Trophoblast cell (in vitro differentiated cells and primary cell): ENCODE measurements around the gene COL5A1.

Experiments used
- DNase-seq, 2 donors: peaks; one replicate each; pipeline ENCODE4 v3.0.0-alpha.2; 2016
- H2AFZ ChIP-seq: 2 replicates; pipeline ENCODE4 v1.6.1; 2013; ENCODE audit warnings: low read length, moderate library complexity, mild to moderate bottlenecking; ENCODE audit not compliant: insufficient read depth, poor library complexity
- H2AK5ac ChIP-seq: 2 replicates; pipeline ENCODE4 v1.6.1; 2013; ENCODE audit warnings: mild to moderate bottlenecking, low read length
- H2BK120ac ChIP-seq: 2 replicates; pipeline ENCODE4 v1.6.1; 2013; ENCODE audit warnings: low read length, mild to moderate bottlenecking, moderate library complexity; ENCODE audit not compliant: insufficient read depth, poor library complexity
- H2BK12ac ChIP-seq: 2 replicates; pipeline ENCODE4 v1.6.1; 2013; ENCODE audit warnings: mild to moderate bottlenecking, low read length, moderate library complexity
- H2BK5ac ChIP-seq: 2 replicates; pipeline ENCODE4 v1.6.1; 2013; ENCODE audit warnings: low read length, low read depth, moderate library complexity, mild to moderate bottlenecking; ENCODE audit not compliant: poor library complexity
- H3K14ac ChIP-seq: 2 replicates; pipeline ENCODE4 v1.6.1; 2013; ENCODE audit warnings: mild to moderate bottlenecking, low read length
- H3K18ac ChIP-seq: 2 replicates; pipeline ENCODE4 v1.6.1; 2013; ENCODE audit warnings: mild to moderate bottlenecking, low read length
- H3K23ac ChIP-seq: 2 replicates; pipeline ENCODE4 v1.6.1; 2013; ENCODE audit warnings: low read length
- H3K27ac ChIP-seq: 2 replicates; pipeline ENCODE4 v1.5.1; 2013; ENCODE audit warnings: low read depth, mild to moderate bottlenecking, inconsistent platforms, low read length, moderate library complexity
- H3K27me3 ChIP-seq: 2 replicates; pipeline ENCODE4 v1.6.1; 2013; ENCODE audit warnings: inconsistent platforms, mild to moderate bottlenecking, low read length, moderate library complexity; ENCODE audit not compliant: insufficient read depth
- H3K36me3 ChIP-seq, 2 experiments: 1 replicate in 1 of 2; 2 replicates in 1 of 2; pipeline ENCODE4 v1.6.1; 2013; ENCODE audit warnings: low read length in 2 of 2, mild to moderate bottlenecking in 2 of 2, moderate library complexity in 1 of 2; ENCODE audit not compliant: insufficient read depth in 2 of 2, control insufficient read depth in 1 of 2
- H3K4ac ChIP-seq: 2 replicates; pipeline ENCODE4 v1.6.1; 2013; ENCODE audit warnings: low read depth, mild to moderate bottlenecking, low read length, moderate library complexity
- H3K4me1 ChIP-seq, 2 experiments: 1 replicate in 1 of 2; 2 replicates in 1 of 2; pipeline ENCODE4 v1.6.1; 2013; ENCODE audit warnings: low read length in 2 of 2, mild to moderate bottlenecking in 2 of 2, moderate library complexity in 1 of 2; ENCODE audit not compliant: insufficient read depth in 2 of 2, control insufficient read depth in 1 of 2
- H3K4me2 ChIP-seq: 2 replicates; pipeline ENCODE4 v1.6.1; 2013; ENCODE audit warnings: inconsistent platforms, mild to moderate bottlenecking, low read length, moderate library complexity
- H3K4me3 ChIP-seq: 2 replicates; pipeline ENCODE4 v1.5.1; 2013; ENCODE audit warnings: mild to moderate bottlenecking, low read depth, low read length, inconsistent platforms
- H3K79me1 ChIP-seq: one replicate; pipeline ENCODE4 v1.6.1; 2013; ENCODE audit warnings: low read length
- H3K79me2 ChIP-seq: 2 replicates; pipeline ENCODE4 v1.6.1; 2013; ENCODE audit warnings: low read length, mild to moderate bottlenecking; ENCODE audit not compliant: control insufficient read depth, insufficient read depth, poor library complexity
- H3K9ac ChIP-seq: 2 replicates; pipeline ENCODE4 v1.6.1; 2013; ENCODE audit warnings: mild to moderate bottlenecking, low read length
- H3K9me3 ChIP-seq: 2 replicates; pipeline ENCODE4 v1.6.1; 2013; ENCODE audit warnings: low read depth, mild to moderate bottlenecking, control low read depth, inconsistent platforms, low read length; ENCODE audit not compliant: insufficient read depth
- H4K12ac ChIP-seq: 2 replicates; pipeline ENCODE4 v1.6.1; 2013; ENCODE audit warnings: low read depth, mild to moderate bottlenecking, low read length, moderate library complexity
- H4K8ac ChIP-seq: 2 replicates; pipeline ENCODE4 v1.6.1; 2013; ENCODE audit warnings: low read depth, mild to moderate bottlenecking, low read length, moderate library complexity
- H4K91ac ChIP-seq: one replicate; pipeline ENCODE4 v1.6.1; 2013; ENCODE audit warnings: low read depth, mild to moderate bottlenecking, low read length, moderate library complexity
- WGBS: extraction: QIAGEN DNeasy Blood & Tissue Kit; methylation state at CpG from one replicate; pipeline ENCODE4 v1.1.7; 2013; ENCODE audit warnings: missing lambda C conversion rate; ENCODE audit not compliant: insufficient read length, insufficient coverage; ENCODE audit errors: extremely low coverage; 5-methylcytosine and 5-hydroxymethylcytosine counted together

COL5A1 gene

GRCh38 chr9:134870301-134870694 is 228.7 kb downstream of the COL5A1 start:
- Histone ChIP-seq H3K4me2 (no peak overlapping the region), H3K18ac (no peak overlapping the region), H4K91ac (no peak overlapping the region), H3K9me3 (peaks cover 7% of the 10 kb centered on the region), H2AFZ (no peak overlapping the region), H3K4ac (no peak overlapping the region), H3K4me1 (no peaks in the 10 kb centered on the region), H3K27ac (no peak overlapping the region), H4K12ac (no peak overlapping the region), H3K79me2 (no peaks in the 10 kb centered on the region), H3K4me3 (no peak overlapping the region), H2AK5ac (no peak overlapping the region), H3K9ac (no peak overlapping the region), H2BK12ac (no peak overlapping the region), H3K36me3 (no peaks in the 10 kb centered on the region), H4K8ac (no peak overlapping the region), H2BK5ac (no peak overlapping the region), H2BK120ac (no peak overlapping the region), H3K14ac (no peak overlapping the region), H3K27me3 (no peaks in the 10 kb centered on the region), H3K23ac (no peak overlapping the region), H3K79me1 (no peaks in the 10 kb centered on the region)
- DNase-seq, result no peak
- WGBS, result no CpG with 5 or more reads among the region's 11 CpGs

GRCh38 chr9:134870746-134871662 is 229.4 kb downstream of the COL5A1 start:
- Histone ChIP-seq H3K9ac (no peak overlapping the region), H4K8ac (no peak overlapping the region), H2AFZ (no peak overlapping the region), H4K12ac (no peak overlapping the region), H3K4me1 (no peaks in the 10 kb centered on the region), H3K18ac (no peak overlapping the region), H2AK5ac (no peak overlapping the region), H3K23ac (no peak overlapping the region), H2BK12ac (no peak overlapping the region), H3K27ac (no peak overlapping the region), H3K27me3 (no peaks in the 10 kb centered on the region), H3K4me2 (no peak overlapping the region), H2BK120ac (no peak overlapping the region), H3K79me1 (no peaks in the 10 kb centered on the region), H3K9me3 (peaks cover 7% of the 10 kb centered on the region), H3K79me2 (no peaks in the 10 kb centered on the region), H3K14ac (no peak overlapping the region), H3K36me3 (no peaks in the 10 kb centered on the region), H4K91ac (no peak overlapping the region), H3K4me3 (no peak overlapping the region), H2BK5ac (no peak overlapping the region), H3K4ac (no peak overlapping the region)
- no CpG with 5 or more reads among the region's 30 CpGs for WGBS
- DNase-seq, result no peak

DNA sequence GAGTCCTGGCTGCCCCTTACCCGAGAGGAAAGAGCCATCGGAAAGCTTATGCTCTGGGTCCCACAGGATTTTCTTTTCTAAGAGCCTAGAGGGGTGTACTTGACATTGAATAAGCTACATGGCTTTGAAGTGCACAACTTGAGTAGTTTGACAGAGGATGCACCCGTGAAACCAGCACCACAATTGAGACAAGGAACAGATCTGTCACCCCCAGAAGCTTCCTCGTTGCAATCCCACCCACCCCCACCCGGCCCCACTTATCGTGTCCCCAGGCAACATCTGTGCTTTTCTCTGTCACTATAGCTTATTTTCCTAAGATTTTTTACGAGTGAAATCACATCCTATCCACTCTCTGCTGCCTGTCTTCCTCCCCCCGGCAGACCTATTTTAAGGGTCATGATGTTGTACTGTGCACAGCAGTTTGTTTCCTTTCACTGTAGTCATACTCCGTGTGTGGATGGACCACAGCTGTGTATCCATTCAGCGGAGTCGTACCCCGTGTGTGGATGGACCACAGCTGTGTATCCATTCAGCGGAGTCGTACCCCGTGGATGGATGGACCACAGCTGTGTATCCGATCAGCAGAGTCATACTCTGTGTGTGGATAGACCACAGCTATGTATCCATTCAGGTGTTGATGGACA is 230.2 kb downstream of the COL5A1 start:
- Histone ChIP-seq H2BK5ac (no peak overlapping the region), H3K4me2 (no peak overlapping the region), H3K4me3 (no peak overlapping the region), H3K9me3 (peaks cover 7% of the 10 kb centered on the region), H3K79me1 (no peaks in the 10 kb centered on the region), H3K23ac (no peak overlapping the region), H3K9ac (no peak overlapping the region), H3K14ac (no peak overlapping the region), H4K12ac (no peak overlapping the region), H2BK120ac (no peak overlapping the region), H2BK12ac (no peak overlapping the region), H4K8ac (no peak overlapping the region), H2AK5ac (no peak overlapping the region), H3K79me2 (no peaks in the 10 kb centered on the region), H3K18ac (no peak overlapping the region), H3K27me3 (no peaks in the 10 kb centered on the region), H3K4me1 (no peaks in the 10 kb centered on the region), H3K4ac (no peak overlapping the region), H2AFZ (no peak overlapping the region), H3K36me3 (no peaks in the 10 kb centered on the region), H3K27ac (no peak overlapping the region), H4K91ac (no peak overlapping the region)
- no CpG with 5 or more reads among the region's 16 CpGs for WGBS
- DNase-seq, result no peak

GRCh38 chr9:134872482-134873231 is 231.1 kb downstream of the COL5A1 start:
- H2AK5ac ChIP-seq, result no peak overlapping the region
- WGBS, result no CpG with 5 or more reads among the region's 24 CpGs
- no peak overlapping the region for H2BK5ac ChIP-seq

More at GRCh38 chr9:134872482-134873231, 231.1 kb downstream of the COL5A1 start:
- Histone ChIP-seq H3K4me3 (no peak overlapping the region), H4K8ac (no peak overlapping the region), H3K79me2 (no peaks in the 10 kb centered on the region), H3K36me3 (no peaks in the 10 kb centered on the region), H3K18ac (no peak overlapping the region), H3K4ac (no peak overlapping the region), H3K79me1 (no peaks in the 10 kb centered on the region), H3K27me3 (no peaks in the 10 kb centered on the region), H2AFZ (no peak overlapping the region), H4K91ac (no peak overlapping the region), H3K27ac (no peak overlapping the region), H3K23ac (no peak overlapping the region), H2BK120ac (no peak overlapping the region), H2BK12ac (no peak overlapping the region), H3K4me1 (no peaks in the 10 kb centered on the region), H4K12ac (no peak overlapping the region), H3K9me3 (peaks cover 7% of the 10 kb centered on the region), H3K14ac (no peak overlapping the region), H3K4me2 (no peak overlapping the region), H3K9ac (no peak overlapping the region)
- no peak for DNase-seq
